Ishikawa (cell line): Measurements from ENCODE around the gene CMAS.

Source experiments
- CEBPB ChIP-seq: IDR thresholded peaks from 2 replicates; pipeline ENCODE4 v1.6.1; 2012
- CREB1 ChIP-seq: IDR thresholded peaks from 2 replicates; pipeline ENCODE4 v1.6.1; 2012; ENCODE audit warnings: low read depth
- EGR1 ChIP-seq: IDR thresholded peaks from 2 replicates; pipeline ENCODE4 v1.6.1; 2012
- EP300 ChIP-seq: IDR thresholded peaks from 2 replicates; pipeline ENCODE4 v1.6.1; 2012; ENCODE audit warnings: borderline replicate concordance
- FOXM1 ChIP-seq: IDR thresholded peaks from 2 replicates; pipeline ENCODE4 v1.6.1; 2012; ENCODE audit warnings: low read depth, borderline replicate concordance
- MAX ChIP-seq: IDR thresholded peaks from 2 replicates; pipeline ENCODE4 v1.6.1; 2012
- NFIC ChIP-seq: IDR thresholded peaks from 2 replicates; pipeline ENCODE4 v1.6.1; 2012
- RAD21 ChIP-seq: IDR thresholded peaks from 2 replicates; pipeline ENCODE4 v1.6.1; 2012; ENCODE audit warnings: low read depth
- REST ChIP-seq: IDR thresholded peaks from 2 replicates; pipeline ENCODE4 v1.6.1; 2012; ENCODE audit warnings: low read depth, mild to moderate bottlenecking
- TAF1 ChIP-seq: IDR thresholded peaks from 2 replicates; pipeline ENCODE4 v1.6.1; 2012; ENCODE audit warnings: low read depth, mild to moderate bottlenecking
- TEAD4 ChIP-seq: IDR thresholded peaks from 2 replicates; pipeline ENCODE4 v1.6.1; 2012
- USF1 ChIP-seq: IDR thresholded peaks from 2 replicates; pipeline ENCODE4 v1.6.1; 2012
- YY1 ChIP-seq: IDR thresholded peaks from 2 replicates; pipeline ENCODE4 v1.6.1; 2012; ENCODE audit warnings: low read depth
- ZBTB7A ChIP-seq: IDR thresholded peaks from 2 replicates; pipeline ENCODE4 v1.6.1; 2012; ENCODE audit warnings: low read depth

- no peak for TF ChIP-seq EGR1
- TF ChIP-seq EP300: no peak
- TF ChIP-seq FOXM1: no peak
- TF ChIP-seq REST: no peak
- no peak for TF ChIP-seq YY1
- TF ChIP-seq ZBTB7A: no peak
- TF ChIP-seq TAF1: no peak
- TF ChIP-seq NFIC: no peak
- TF ChIP-seq MAX: no peak
- TF ChIP-seq TEAD4: no peak
- TF ChIP-seq CREB1: no peak
- no peak for TF ChIP-seq CEBPB
- TF ChIP-seq RAD21: peak; percentile 51
- no peak for TF ChIP-seq USF1
Measured at GRCh38 chr12:22083167-22083566, 37.1 kb downstream of the CMAS start.
